Spleen (tissue), 7 donors: ENCODE measurements around the gene OXNAD1.

Experiments
- CTCF ChIP-seq, 11 experiments: fragments of 200-600 bp in 7 of 11; fragments of 450-650 bp in 4 of 11; sonication (generic) in 4 of 11; IDR thresholded peaks in 8 of 11; conservative IDR thresholded peaks in 3 of 11; 1 replicate in 7 of 11; 2 replicates in 4 of 11; pipeline versions ENCODE4 v1.4.0 to v1.8.0; 2016 to 2021; ENCODE audit warnings: antibody characterized with exemption in 11 of 11, inconsistent platforms in 4 of 11, mild to moderate bottlenecking in 1 of 11
- POLR2A ChIP-seq, 3 donors: fragments of 450-650 bp; IDR thresholded peaks; one replicate each; pipeline ENCODE4 v1.5.1; 2017; ENCODE audit warnings: antibody characterized with exemption in 3 of 3, mild to moderate bottlenecking in 1 of 3
- POLR2AphosphoS5 ChIP-seq, 3 donors: sonication (generic); formaldehyde crosslinking; IDR thresholded peaks; one replicate each; pipeline ENCODE4 v1.5.1; 2017; ENCODE audit warnings: antibody characterized with exemption in 3 of 3
- donor health status: DM: no; HTN: no; CAD: no; lungs with moderate emphysema.
- donor health status: DM: no; HTN: no; CAD: no.
- donor health status: DM: no; HTN: no; CAD: no.

DNA sequence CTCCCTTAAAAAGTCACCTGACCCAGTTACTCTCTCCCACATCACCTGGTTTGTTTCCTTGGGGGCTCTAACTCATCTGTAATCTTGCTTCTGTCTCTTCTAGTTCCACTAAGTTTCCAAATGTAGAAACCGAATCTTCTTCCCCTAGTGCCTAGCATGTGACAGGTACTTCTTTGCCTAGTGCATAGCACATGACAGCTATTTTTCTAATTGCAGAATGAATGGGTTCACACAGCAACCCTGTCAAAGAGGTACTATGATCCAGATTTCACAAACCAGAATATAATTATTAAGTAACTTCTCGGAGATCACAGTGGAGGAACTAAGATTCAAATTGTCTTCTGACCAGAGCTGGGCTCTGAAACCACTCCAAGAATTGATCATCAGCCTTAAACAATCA is 7.7 kb upstream of the OXNAD1 start:
- TF ChIP-seq CTCF (IDR thresholded peaks at IDR 0.05 in 8 of 11, conservative IDR thresholded peaks at IDR 0.05 in 3 of 11) (no peak), POLR2AphosphoS5 (IDR thresholded peaks at IDR 0.05) (no peak), POLR2A (IDR thresholded peaks at IDR 0.05) (no peak)
